Psoas muscle (tissue), 8 donors: ENCODE results near the gene ERP27. TPM values are rescaled to one million over a fixed set of nuclear protein-coding genes. Genes with fewer than 3 reads are reported as not detected.

Experiments
- ATAC-seq, 4 donors: fragments of 200-7000 bp; cut with Tn5 transposase; one replicate each; pipeline ENCODE4 v1.9.1; 2020; ENCODE audit warnings: moderate library complexity in 3 of 4, mild to moderate bottlenecking in 2 of 4
- DNase-seq, 2 donors: peaks; one replicate each; pipeline ENCODE4 v3.0.0-alpha.2; 2020
- H3K27ac ChIP-seq: fragments of 200-600 bp; one replicate; pipeline ENCODE4 v1.8.0; 2022
- H3K27me3 ChIP-seq, 3 donors: fragments of 200-600 bp in 1 of 3; one replicate each; pipeline versions ENCODE4 v1.6.1 to v1.8.0; 2013 to 2022; ENCODE audit warnings: low read length in 2 of 3, mild to moderate bottlenecking in 2 of 3, moderate library complexity in 1 of 3; ENCODE audit not compliant: insufficient read depth in 3 of 3
- H3K36me3 ChIP-seq, 2 donors: fragments of 200-600 bp in 1 of 2; one replicate each; pipeline versions ENCODE4 v1.6.1 to v1.8.0; 2013 to 2022; ENCODE audit warnings: low read depth in 1 of 2, mild to moderate bottlenecking in 1 of 2, moderate library complexity in 1 of 2; ENCODE audit not compliant: insufficient read depth in 1 of 2
- H3K4me1 ChIP-seq: fragments of 200-600 bp; one replicate; pipeline ENCODE4 v1.8.0; 2022
- H3K4me3 ChIP-seq: fragments of 200-600 bp; one replicate; pipeline ENCODE4 v1.8.0; 2022; ENCODE audit warnings: mild to moderate bottlenecking
- H3K9me3 ChIP-seq: fragments of 200-600 bp; one replicate; pipeline ENCODE4 v1.8.0; 2022
- CTCF ChIP-seq: fragments of 200-600 bp; IDR thresholded peaks from one replicate; pipeline ENCODE4 v1.8.0; 2022; ENCODE audit warnings: antibody characterized with exemption
- WGBS, 3 donors: extraction: QIAGEN DNeasy Blood & Tissue Kit; methylation state at CpG; one replicate each; pipeline versions ENCODE4 v1.1.6 to v1.1.7; 2013; 5-methylcytosine and 5-hydroxymethylcytosine counted together
- intact Hi-C, 2 donors: fragments of 100-400 bp; cut with DNase I; formaldehyde crosslinking; loops; one replicate each; pipeline versions ENCODE4 v1.11.0 to v1.14.2; 2022
- polyA plus RNA-seq, 3 donors: library from polyadenylated mRNA; stranded (reverse); fragments of 200-250 nt; gene quantifications; one replicate each; pipeline ENCODE4 v1.2.3, GENCODE V29; 2013
- total RNA-seq, 4 donors: library from RNA; stranded (reverse); fragmentation: NEBNext Ultra II Directional in 2 of 4; extraction: Animal tissue kit (Norgen Biotek cat#: 25700) in 2 of 4; gene quantifications; one replicate each; pipeline versions ENCODE4 v1.2.1 to v1.2.4, GENCODE V29; 2021 to 2023
- donor health status: healthy with polysubstance abuse.
- donor health status: DM: no; HTN: no; CAD: no; lungs with moderate emphysema.
- donor health status: Bipolar disorder and iron deficiency.
- donor health status: healthy.
- donor health status: DM: yes; HTN: yes; CAD: no.
- donor health status: DM: no; HTN: no; CAD: no.
- donor health status: DM: no; HTN: no; CAD: no.
- donor health status: DM: yes; HTN: yes; CAD: no.

Gene ERP27
- total and polyA plus RNA-seq, 7 donors, result 0.05 to 0.42 (median 0.13) TPM; not detected in 1

- H3K4me3 ChIP-seq, result no peak overlapping the region
- no peaks in the 10 kb centered on the region for H3K4me1 ChIP-seq
- DNase-seq (no peak), ATAC-seq (no peak)
- no peaks in the 10 kb centered on the region for H3K36me3 ChIP-seq
- no peak overlapping the region for H3K27ac ChIP-seq
- no peaks in the 10 kb centered on the region for H3K27me3 ChIP-seq
- intact Hi-C loops, result loop anchor here in 1 of 2 donors (5.0 kb wide), 1 partner anchor 36 kb away; no protein-coding TSS in a partner anchor
- no peak for TF ChIP-seq CTCF
- no peaks in the 10 kb centered on the region for H3K9me3 ChIP-seq
- 77 to 94% (median 83%) methylated on average over 1 of the region's 1 CpG for WGBS, 3 donors
Measured at GRCh38 chr12:14907953-14908352, 30.4 kb downstream of the ERP27 start.

- DNase-seq, result no peak
- intact Hi-C loops, result loop anchor here in 1 of 2 donors (5.0 kb wide), 1 partner anchor 34 kb away; no protein-coding TSS in a partner anchor
- TF ChIP-seq CTCF, result no peak
- no peaks in the 10 kb centered on the region for H3K27me3 ChIP-seq
- no peak overlapping the region for H3K4me3 ChIP-seq
- no peak overlapping the region for H3K27ac ChIP-seq
- no peak for ATAC-seq
- no peaks in the 10 kb centered on the region for H3K4me1 ChIP-seq
- 88 to 89% (median 89%) methylated on average over 5 of the region's 5 CpGs for WGBS, 3 donors
- H3K36me3 ChIP-seq, result no peaks in the 10 kb centered on the region
- no peaks in the 10 kb centered on the region for H3K9me3 ChIP-seq
Measured at GRCh38 chr12:14906114-14906513, 32.2 kb downstream of the ERP27 start.

- H3K4me1 ChIP-seq, result no peaks in the 10 kb centered on the region
- TF ChIP-seq CTCF, result no peak
- WGBS, 3 donors, result 38 to 49% (median 46%) methylated on average over 5 of the region's 5 CpGs
- no peak overlapping the region for H3K4me3 ChIP-seq
- H3K36me3 ChIP-seq, result no peaks in the 10 kb centered on the region
- H3K27me3 ChIP-seq, result no peaks in the 10 kb centered on the region
- H3K9me3 ChIP-seq, result no peaks in the 10 kb centered on the region
- DNase-seq (no peak), ATAC-seq (peak in 1 of 4 donors; percentile 30)
- no peak overlapping the region for H3K27ac ChIP-seq
- intact Hi-C loops, result loop anchor here in 1 of 2 donors (5.0 kb wide), 1 partner anchor 33 kb away; no protein-coding TSS in a partner anchor
Measured at GRCh38 chr12:14905269-14906004, 32.9 kb downstream of the ERP27 start.

GRCh38 chr12:14904854-14905253 is 33.5 kb downstream of the ERP27 start:
- Histone ChIP-seq H3K9me3 (no peaks in the 10 kb centered on the region), H3K27ac (no peak overlapping the region), H3K36me3 (no peaks in the 10 kb centered on the region), H3K27me3 (no peaks in the 10 kb centered on the region), H3K4me3 (no peak overlapping the region), H3K4me1 (no peaks in the 10 kb centered on the region)
- intact Hi-C loops, result loop anchor here in 1 of 2 donors (5.0 kb wide), 1 partner anchor 33 kb away; no protein-coding TSS in a partner anchor
- 59 to 73% (median 64%) methylated on average over 8 of the region's 8 CpGs for WGBS, 3 donors
- DNase-seq, result no peak
- no peak for ATAC-seq
- TF ChIP-seq CTCF, result no peak
